Right forelimb (tissue), 1 donor: Measurements from ENCODE around the gene MARK3.

Source experiments
- DNase-seq: peaks from one replicate; pipeline ENCODE4 v3.0.0-alpha.2; 2018

MARK3 gene

GRCh38 chr14:103443111-103443510, 57.9 kb downstream of the MARK3 start:
- no peak for DNase-seq

- no peak for DNase-seq
Measured at GRCh38 chr14:103444837-103445524, 59.8 kb downstream of the MARK3 start.

GRCh38 chr14:103445806-103446205, 60.6 kb downstream of the MARK3 start:
- no peak for DNase-seq

- no peak for DNase-seq
Measured at GRCh38 chr14:103448097-103448496, 62.9 kb downstream of the MARK3 start.

- DNase-seq, result no peak
Measured at GRCh38 chr14:103449634-103450161, 64.5 kb downstream of the MARK3 start.

GRCh38 chr14:103450416-103450815, 65.2 kb downstream of the MARK3 start:
- DNase-seq, result no peak

GRCh38 chr14:103451401-103451800, 66.2 kb downstream of the MARK3 start:
- no peak for DNase-seq

GRCh38 chr14:103453791-103454190, 68.6 kb downstream of the MARK3 start:
- no peak for DNase-seq

- no peak for DNase-seq
Measured at GRCh38 chr14:103456167-103456835, 71.1 kb downstream of the MARK3 start.

- DNase-seq, result no peak
Measured at GRCh38 chr14:103460415-103460814, 75.2 kb downstream of the MARK3 start.

- DNase-seq, result no peak
Measured at GRCh38 chr14:103463149-103463548, 77.9 kb downstream of the MARK3 start.

GRCh38 chr14:103463851-103464250, 78.6 kb downstream of the MARK3 start:
- no peak for DNase-seq

GRCh38 chr14:103472939-103473338, 87.7 kb downstream of the MARK3 start:
- DNase-seq, result no peak

- DNase-seq, result no peak
Measured at GRCh38 chr14:103474893-103475292, 89.7 kb downstream of the MARK3 start.

- DNase-seq, result no peak
Measured at GRCh38 chr14:103476065-103476464, 90.8 kb downstream of the MARK3 start.

- DNase-seq, result no peak
Measured at GRCh38 chr14:103476631-103477030, 91.4 kb downstream of the MARK3 start.

GRCh38 chr14:103480595-103480994, 95.4 kb downstream of the MARK3 start:
- no peak for DNase-seq

- DNase-seq, result no peak
Measured at GRCh38 chr14:103483600-103483999, 98.4 kb downstream of the MARK3 start.

GRCh38 chr14:103485504-103485903, 100.3 kb downstream of the MARK3 start:
- no peak for DNase-seq

GRCh38 chr14:103488071-103488470, 102.9 kb downstream of the MARK3 start:
- DNase-seq, result no peak

- DNase-seq, result no peak
Measured at GRCh38 chr14:103488960-103489359, 103.7 kb downstream of the MARK3 start.

- no peak for DNase-seq
Measured at GRCh38 chr14:103489621-103490020, 104.4 kb downstream of the MARK3 start.

GRCh38 chr14:103491691-103492090, 106.5 kb downstream of the MARK3 start:
- DNase-seq, result no peak

- DNase-seq, result no peak
Measured at GRCh38 chr14:103492156-103492925, 107.1 kb downstream of the MARK3 start.
